Stimulated activated CD4-positive, alpha-beta T cell treated with anti-CD3 and anti-CD28 coated beads, Interleukin-4, amount 100 ng/mL, for 48 hours (primary cell): Measurements from ENCODE around the gene SLF2.
A peak's percentile ranks its signal among the peaks of the same experiment; 100 is the strongest.

Source experiments
- DNase-seq, 2 donors: peaks; one replicate each; pipeline ENCODE4 v3.0.0-alpha.2; 2020; ENCODE audit warnings: low read depth in 2 of 2

SLF2 gene

DNA sequence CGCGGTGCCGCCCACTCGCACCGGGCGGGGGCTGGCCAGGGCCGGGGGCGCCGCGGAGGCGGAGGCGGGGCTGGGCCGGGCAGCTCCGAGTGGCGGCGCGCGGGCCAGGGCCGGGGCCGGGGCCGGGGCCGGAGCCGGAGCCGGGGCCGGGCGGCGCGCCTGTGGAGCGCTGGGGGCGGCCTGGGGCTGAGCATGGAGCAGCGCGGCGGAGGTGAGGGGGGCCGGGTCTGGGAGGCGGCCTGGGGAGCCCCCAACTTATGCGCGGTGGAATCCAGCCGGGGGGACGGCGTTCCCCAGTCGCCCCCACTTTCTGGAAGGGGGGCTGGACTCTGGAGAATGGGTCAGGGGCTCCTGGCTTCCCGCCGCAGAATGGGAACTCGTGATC, 87.0 kb downstream of the SLF2 start, which contains the start of gene LZTS2:
Gene LZTS2 (plus strand): TSS at position 67 of the 385 bp plus-strand sequence. CDS start 2,731 bp downstream, outside the sequence.
- DNase-seq, result no peak

DNA sequence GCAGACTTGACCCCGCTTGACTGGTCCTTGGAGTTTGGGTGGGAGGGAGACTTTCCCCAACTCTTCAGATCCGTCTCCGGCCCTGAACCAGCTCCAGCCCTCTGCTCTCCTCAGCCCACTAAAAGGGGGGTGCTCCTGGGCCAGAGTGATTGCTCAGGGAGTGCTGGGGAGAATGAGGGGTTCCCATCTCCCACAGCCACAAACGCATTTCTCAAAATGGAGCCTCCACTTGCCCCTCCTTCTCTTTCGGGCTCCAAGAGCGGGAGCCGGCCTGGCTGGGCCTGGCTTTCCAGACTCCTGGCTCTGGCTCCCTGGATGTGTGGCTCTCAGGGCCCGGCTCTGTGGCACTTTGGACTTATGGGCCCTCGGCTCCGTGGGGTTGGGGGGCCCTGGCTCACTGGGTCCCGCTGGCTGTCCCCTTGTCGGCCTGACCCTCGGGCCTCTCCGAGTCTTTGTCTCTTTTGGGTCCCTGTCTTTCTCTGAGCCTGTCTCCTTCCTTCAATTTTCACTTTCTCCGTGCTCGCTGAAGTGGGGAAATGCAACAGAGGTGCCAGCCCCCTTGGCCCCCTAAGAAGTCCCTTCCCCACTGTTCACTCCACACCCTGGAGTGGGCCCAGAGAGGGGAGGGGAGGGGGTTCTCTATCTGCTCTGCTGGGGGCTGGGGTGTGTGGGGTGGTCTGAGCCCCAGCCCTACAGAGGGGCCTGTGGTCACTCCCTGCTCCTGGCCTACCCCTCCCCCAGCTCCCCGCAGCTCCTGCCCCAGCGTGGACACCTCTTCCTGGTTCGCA, 87.6 kb downstream of the SLF2 start:
- no peak for DNase-seq

DNA sequence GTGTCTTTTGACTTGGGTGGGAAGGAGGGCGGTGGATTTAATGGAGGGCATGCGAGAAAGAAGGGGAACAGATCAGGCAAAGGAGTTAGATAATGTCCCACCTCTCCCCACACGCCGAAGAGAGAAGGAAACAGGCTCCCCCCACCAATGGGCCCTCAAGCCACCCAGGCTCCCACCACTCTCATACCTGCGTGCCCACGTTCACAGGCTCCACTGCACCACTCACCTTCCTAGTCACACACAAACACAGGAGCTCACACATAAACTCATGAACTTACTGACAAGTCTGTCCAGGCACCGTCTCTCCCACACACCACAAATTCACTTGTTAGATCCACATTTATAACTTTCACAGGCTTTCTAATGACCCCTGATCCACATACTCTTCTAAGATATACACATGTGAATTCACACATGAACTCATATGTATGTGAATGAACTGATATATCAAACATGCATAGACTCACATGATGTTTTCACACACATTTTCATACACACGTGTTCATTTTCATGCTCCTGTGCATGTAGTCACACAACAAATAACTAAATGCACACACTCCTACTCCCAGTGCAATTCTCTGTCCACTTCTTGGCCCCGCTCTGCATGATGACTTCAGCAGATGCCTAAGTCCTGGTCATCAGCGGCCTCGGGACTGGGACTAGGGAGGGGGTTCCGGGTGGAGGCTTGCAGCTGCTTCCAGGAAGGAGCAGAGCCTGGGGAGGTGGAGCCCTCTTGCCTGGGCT, 88.3 kb downstream of the SLF2 start:
- no peak for DNase-seq

DNA sequence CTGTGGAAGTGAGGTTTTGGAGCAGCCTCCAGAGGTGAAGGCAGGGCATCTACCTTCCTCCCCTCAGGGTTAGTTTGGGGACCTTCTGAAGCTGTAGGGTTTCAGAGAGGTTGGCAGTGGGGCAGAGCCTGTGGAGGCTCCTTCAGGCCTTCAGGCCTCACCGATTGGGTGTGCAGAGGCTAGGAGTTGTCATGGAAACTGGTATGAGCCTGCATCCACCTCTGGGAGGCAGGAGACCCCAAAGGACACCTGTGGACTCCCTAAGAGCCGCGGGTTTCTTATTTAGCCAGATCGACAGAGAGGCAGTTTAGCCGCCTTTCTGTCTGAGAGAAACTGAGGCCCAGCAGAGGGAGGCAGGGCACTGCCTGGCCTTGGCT, 88.9 kb downstream of the SLF2 start:
- no peak for DNase-seq

DNA sequence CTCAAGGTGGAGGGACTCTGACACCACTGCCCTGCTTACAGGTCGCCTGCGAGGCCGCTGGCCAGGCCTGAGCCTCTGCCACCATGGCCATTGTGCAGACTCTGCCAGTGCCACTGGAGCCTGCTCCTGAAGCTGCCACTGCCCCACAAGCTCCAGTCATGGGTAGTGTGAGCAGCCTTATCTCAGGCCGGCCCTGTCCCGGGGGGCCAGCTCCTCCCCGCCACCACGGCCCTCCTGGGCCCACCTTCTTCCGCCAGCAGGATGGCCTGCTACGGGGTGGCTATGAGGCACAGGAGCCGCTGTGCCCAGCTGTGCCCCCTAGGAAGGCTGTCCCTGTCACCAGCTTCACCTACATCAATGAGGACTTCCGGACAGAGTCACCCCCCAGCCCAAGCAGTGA, 89.7 kb downstream of the SLF2 start:
- DNase-seq, result no peak

DNA sequence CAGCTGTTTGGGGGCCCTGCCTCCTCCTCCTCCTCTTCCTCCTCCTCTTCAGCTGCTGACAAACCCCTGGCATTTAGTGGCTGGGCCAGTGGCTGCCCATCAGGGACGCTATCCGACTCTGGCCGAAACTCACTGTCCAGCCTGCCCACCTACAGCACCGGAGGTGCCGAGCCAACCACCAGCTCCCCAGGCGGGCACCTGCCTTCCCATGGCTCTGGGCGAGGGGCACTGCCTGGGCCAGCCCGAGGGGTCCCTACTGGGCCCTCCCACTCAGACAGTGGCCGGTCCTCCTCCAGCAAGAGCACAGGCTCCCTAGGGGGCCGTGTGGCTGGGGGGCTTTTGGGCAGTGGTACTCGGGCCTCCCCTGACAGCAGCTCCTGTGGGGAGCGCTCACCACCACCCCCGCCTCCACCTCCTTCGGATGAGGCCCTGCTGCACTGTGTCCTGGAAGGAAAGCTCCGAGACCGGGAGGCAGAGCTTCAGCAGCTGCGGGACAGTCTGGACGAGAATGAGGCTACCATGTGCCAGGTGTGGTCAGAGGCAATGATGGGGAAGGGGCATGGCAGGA, 91.0 kb downstream of the SLF2 start:
- no peak for DNase-seq

DNA sequence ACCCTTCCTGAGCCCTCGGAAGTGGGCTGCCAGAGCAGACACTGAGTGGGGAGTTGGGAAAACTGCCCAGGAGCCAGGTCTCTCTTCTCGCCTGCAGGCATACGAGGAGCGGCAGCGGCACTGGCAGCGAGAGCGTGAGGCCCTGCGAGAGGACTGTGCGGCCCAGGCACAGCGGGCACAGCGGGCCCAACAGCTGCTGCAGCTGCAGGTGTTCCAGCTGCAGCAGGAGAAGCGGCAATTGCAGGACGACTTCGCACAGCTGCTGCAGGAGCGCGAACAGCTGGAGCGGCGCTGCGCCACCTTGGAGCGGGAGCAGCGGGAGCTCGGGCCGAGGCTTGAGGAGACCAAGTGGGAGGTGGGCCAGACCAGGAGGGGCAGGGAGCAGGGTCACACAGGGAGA, 92.6 kb downstream of the SLF2 start:
- DNase-seq, result no peak

DNA sequence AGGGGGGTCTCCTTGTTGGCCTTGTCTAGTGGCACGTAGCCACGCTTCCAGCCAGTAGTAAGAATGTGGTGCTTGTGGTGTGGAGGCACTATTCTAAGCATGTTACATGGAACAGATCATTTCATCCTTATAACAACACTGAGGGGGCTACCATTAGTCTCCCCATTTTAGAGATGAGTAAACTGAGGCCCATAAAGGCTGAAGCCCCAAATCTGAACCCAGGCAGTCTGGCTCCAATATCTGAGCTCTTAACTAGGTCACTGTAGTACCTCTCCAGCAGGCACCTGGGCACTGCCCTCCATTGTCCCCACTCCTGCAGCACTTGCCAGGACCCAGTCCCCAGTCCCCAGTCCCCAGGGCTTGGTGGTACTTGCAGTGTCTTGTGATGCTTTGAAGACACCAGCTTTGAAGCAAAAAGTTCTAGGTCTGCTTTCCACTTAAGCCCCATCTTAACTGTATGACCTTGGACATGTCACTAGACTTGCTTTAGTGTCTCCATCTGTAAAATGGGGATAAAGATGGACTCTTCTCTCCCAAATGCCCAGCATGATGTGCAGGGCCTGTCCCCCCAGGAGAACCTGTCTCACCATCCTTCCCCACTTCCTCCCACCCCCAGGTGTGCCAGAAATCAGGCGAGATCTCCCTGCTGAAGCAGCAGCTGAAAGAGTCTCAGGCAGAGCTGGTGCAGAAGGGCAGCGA, 93.3 kb downstream of the SLF2 start:
- no peak for DNase-seq

DNA sequence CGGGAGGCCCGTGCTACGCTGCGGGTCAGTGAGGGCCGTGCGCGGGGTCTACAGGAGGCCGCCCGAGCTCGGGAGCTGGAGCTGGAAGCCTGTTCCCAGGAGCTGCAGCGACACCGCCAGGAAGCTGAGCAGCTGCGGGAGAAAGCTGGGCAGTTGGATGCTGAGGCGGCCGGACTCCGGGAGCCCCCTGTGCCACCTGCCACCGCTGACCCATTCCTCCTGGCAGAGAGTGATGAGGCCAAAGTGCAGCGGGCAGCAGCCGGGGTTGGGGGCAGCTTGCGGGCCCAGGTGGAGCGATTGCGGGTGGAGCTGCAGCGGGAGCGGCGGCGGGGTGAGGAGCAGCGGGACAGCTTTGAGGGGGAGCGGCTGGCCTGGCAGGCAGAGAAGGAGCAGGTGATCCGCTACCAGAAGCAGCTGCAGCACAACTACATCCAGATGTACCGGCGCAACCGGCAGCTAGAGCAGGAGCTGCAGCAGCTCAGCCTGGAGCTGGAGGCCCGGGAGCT, 93.9 kb downstream of the SLF2 start:
- no peak for DNase-seq

DNA sequence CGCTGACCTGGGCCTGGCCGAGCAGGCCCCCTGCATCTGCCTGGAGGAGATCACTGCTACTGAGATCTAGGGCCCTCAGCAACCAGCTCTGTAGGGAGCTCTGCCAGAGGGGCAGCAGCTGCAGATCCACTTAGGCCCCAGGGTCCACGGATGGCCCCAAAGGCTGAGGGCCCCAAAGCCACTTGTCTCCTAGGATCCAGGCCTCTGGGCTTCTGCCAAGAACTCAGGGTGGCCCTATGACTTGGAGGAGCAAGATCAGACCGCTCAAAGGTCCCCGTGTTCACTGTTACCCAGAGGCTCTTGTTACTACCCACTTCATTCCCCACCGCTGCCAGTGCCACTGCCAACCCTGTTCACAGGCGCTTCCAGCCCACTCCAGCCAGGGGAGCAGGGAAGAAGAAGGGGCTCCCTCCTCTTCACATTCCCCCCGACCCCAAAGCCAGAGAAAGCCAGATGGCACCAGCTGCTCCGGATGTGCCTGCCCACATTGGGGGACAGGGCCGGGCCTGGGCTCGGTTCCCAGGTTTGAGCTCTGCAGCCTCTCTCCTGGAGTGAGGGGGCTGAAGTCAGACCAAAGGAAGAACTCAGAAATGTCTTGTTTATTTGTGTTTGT, 94.4 kb downstream of the SLF2 start:
- DNase-seq, result no peak

DNA sequence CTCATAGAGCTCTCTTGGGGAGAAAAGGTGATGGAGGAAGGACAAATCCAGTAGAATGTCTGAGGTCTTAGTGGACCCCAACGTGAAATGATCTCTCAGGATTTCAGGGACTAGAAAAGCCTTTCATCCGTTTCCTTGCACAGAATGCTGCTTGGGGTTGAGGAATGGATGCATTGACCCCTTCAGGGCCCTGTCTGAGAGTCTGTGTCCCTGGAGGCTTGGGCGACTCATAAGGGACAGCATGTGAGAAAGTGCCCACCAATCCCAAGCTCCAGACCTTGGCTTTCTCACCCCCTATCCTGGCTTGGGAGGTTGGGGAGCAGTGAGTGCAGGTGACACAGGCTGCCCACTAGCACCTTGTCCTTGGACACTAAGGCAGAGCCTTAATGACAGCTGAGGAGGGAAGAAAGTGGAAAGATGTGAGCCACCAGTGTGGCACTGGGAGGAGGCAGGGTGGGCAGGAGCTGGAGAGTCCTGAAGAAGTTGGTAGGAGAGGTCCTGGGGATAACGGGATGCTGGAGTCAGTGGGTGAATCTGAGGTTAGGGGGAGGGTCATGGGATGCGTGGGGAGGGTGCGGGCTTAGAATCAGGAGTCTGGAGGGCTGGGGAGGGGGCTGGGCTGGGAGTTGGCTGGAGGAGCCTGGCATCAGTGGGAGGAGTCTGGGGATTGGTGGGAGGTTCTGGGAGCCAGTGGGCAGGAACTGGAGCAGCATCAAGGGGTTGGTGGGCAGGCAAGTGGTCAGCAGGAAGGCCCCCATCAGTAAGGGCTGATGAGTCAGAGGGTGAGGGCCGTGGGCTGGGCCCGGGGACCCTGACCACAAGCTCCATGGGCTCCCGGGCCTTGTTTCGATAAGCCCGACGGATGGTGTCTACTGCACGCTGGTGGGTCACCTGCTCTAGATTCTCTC, 95.4 kb downstream of the SLF2 start:
- no peak for DNase-seq

DNA sequence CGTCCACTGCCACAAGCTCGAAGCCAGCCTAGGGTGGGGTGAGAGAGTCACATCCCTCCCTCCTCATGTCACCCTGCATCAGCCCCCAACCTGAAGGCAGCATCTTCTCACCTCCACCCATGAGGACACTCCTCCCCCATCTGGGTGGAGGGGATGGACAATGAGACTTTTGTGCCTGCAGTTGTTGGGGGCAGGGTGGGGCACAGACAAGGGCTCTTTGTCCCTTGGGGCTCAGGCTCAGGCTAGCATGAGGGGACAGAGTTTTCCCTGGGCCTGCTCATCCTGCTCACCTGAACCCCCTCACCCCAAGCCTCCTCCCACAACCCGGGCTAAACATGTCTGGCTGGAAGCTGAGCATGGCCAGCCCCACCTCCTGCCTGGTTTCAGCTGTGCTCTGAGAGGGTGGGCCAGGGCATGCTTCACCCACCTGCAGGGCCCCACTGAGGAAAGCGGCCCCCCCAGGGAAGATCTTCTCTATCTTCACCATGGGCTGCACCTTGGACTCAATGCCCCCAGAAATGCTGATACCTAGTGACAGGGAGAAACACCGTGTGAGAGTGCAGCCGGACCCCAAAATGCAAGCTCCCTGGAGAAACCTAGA, 96.2 kb downstream of the SLF2 start:
- DNase-seq, result no peak

DNA sequence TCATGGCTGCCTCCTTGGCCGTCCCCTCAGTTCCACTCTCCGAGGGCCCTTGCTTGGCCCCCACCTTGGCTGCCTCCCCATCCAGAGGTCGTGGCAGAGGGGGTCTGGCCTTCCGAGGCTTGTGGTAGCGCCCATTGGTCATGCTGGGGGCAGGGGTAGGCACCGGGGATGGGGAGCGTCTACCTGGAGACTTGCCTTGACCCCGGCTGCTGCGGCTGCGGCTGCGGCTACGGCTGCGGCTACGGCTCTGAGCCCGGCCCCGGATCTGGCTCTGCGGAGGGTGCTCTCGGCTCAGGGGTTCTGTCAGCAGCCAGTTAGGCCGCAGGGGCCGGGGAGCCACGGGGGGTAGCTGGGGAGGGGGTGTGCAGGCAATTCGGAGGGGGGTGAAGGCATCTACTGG, 97.6 kb downstream of the SLF2 start:
- DNase-seq, result no peak

DNA sequence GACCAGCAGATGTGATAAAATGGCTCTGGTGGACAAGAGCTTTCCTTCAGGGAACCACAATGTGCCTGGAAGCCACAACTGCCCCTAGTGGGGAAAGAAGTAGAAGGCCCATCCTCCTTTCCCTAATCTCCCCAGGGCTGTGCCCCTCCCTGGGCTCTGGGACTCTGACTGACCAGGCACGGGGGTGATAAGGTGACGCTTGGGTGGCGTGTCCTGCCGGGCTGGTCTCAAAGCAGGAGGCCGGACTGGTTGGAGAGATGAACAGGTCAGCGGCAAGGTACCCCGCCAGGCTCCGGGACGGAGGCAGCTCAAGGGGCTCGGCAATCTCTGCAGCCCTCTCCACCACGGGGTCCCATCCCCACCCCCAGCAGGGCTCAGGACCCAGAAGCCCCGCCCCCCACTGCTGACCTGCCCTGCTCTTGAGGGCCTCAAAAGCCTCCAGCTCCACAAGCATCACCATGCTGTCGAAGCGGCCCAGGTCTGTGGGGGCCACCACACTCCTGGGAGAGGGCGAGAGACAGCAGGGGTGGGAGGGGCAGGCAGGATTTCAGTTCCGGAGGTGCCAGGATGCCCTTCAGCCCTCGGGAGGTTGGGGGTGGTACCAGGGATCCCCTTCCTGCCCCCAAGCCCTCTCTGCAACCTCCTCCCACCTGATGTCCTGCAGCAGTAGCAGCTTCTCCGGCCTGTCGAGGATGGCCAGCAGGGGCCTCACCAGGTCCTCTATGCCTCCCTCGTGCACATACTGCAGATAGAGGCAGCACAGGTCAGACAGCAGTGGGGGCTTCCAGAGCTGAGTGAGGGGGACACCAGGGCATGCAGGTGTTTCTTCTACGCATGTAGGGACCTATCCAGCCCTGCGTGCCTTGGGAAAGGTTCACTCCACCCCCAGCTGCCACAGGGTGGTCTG, 99.0 kb downstream of the SLF2 start:
- DNase-seq, result no peak

DNA sequence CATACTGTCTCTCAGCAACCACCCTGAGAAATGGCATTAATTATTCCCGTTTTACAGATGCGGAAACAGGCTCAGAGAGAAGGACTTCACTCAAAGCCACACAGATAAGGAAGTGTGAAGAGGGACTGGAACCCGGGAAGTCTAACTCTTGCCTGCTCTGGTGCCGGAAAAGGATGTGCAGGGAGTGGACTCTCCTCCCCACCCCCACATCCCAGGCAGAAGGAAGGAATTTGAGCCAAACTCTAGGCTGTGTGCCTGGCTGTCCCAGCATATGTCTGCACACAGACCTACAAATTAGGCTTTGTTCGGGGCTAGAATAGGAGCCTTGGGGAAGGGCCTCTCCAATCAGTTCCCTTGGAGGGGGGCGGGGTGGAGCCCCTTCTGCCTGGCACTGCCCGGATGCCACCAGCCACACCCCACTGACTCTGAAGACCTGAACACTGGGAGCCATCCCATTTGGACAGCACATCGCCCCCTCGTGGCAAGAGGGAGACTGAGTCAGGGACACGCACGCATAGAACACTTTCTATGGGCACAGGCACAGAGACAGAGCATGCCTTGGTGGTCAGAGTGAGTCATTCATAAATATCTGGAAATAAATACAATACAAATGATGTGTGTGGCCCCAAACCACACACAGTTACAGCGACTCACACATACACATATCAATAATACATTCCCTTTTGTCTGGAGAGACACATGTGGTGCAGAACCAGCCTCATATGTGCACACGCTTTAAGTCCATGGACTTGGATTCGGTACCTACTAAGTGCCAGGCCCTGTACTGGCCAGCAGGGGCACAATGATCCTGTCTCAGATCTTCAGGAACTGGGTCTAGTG, 100.0 kb downstream of the SLF2 start:
- peak; percentile 76 to 79 for DNase-seq

DNA sequence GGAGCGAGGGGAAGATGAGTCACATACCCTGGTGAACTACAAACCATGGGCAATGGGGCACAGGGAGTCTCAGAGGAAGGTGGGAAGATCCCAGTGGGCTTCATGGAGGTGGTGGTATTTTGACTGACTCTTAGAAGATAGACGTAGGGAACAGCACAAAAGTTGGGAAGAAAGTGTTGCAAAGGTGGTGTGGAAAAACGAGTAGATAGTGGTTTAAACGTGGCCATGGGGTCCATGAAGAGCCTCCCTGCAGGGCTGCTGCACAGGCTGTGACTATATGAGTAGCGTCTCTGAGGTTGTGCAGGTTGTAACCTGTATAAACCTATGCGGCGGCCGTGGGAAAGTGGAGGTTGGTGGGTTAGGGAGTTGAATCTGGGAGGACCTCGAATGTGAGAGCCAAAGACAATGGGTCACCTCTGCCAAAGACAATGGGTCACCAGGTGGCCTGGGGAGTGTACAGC, 100.6 kb downstream of the SLF2 start:
- no peak for DNase-seq

DNA sequence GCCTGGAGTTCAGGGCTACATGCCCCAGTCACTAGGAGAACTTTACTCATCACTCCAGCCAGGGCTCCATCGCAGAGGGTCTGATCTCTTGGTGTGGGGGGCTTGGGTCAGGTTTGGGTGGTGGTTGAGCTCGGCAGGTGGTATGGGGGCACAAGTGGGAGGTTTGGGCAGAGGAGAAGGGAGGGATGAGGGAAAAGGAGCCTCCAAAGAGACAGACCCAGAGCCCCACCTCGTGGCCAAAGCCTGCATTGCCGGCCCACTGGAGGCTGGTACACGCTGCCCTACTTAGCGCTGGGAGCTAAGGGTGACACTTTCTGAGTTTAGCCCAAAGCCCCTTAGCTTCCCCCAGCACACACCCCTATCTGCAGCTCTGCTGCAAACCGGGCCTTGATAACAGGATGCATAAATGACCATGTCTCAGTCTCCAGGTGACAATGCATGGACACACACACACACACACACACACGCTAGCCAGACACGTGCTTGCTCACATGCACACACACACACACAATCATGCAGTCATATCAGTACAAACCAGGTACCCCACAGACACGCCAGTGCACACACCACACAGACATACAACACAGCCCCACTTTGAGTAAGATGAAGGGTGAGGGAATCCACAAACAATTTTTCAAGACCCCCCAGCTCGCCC, 101.6 kb downstream of the SLF2 start:
- DNase-seq, result peak; percentile 71 to 85
